Keratinocyte (primary cell): ENCODE data around the gene PEX5L. TPM values are rescaled to one million over a fixed set of nuclear protein-coding genes. Genes with fewer than 3 reads are reported as not detected.
"Not testable (repeated sequence)": the region's sequence is repeated elsewhere in the genome, so short reads cannot be mapped to it uniquely, and the experiment has no call there.

Experiments
- DNase-seq: peaks from one replicate; pipeline ENCODE4 v3.0.0-alpha.2; 2011; ENCODE audit warnings: low read depth, missing footprints, low spot score
- FAIRE-seq: peaks from 2 replicates; lab custom pipeline; 2011; peaks lifted over from hg19 to GRCh38; lab: Jason Lieb, UNC
- H2AFZ ChIP-seq: 2 replicates; pipeline ENCODE4 v1.6.0; 2012; ENCODE audit warnings: low read length, control low read depth, inconsistent platforms; ENCODE audit not compliant: control insufficient read depth
- H3K27ac ChIP-seq: 2 replicates; pipeline ENCODE4 v1.5.1; 2011; ENCODE audit warnings: low read length; ENCODE audit not compliant: control insufficient read depth, insufficient read depth
- H3K27me3 ChIP-seq: 3 replicates; pipeline ENCODE4 v1.6.0; 2011; ENCODE audit warnings: low read length; ENCODE audit not compliant: control insufficient read depth, insufficient read depth; ENCODE audit errors: extremely low read depth
- H3K36me3 ChIP-seq, 2 experiments: 2 replicates in 1 of 2; 3 replicates in 1 of 2; pipeline ENCODE4 v1.5.1; 2011; ENCODE audit warnings: low read length in 2 of 2, mild to moderate bottlenecking in 1 of 2; ENCODE audit not compliant: control insufficient read depth in 2 of 2, insufficient read depth in 2 of 2; ENCODE audit errors: extremely low read depth in 1 of 2
- H3K4me1 ChIP-seq: 3 replicates; pipeline ENCODE4 v1.5.1; 2011; ENCODE audit warnings: low read length; ENCODE audit not compliant: control insufficient read depth, insufficient read depth; ENCODE audit errors: extremely low read depth
- H3K4me2 ChIP-seq: 3 replicates; pipeline ENCODE4 v1.6.0; 2011; ENCODE audit warnings: low read depth, low read length; ENCODE audit not compliant: control insufficient read depth, insufficient read depth; ENCODE audit errors: extremely low read depth
- H3K4me3 ChIP-seq, 3 experiments: fragments of 200-600 bp in 1 of 3; sonication (generic) in 1 of 3; 2 replicates in 2 of 3; 3 replicates in 1 of 3; pipeline ENCODE4 v1.5.1; 2011 to 2016; ENCODE audit warnings: low read length in 3 of 3, mild to moderate bottlenecking in 3 of 3, control low read depth in 2 of 3, inconsistent platforms in 1 of 3, low read depth in 1 of 3, mixed read lengths in 1 of 3, mixed run types in 1 of 3, moderate library complexity in 1 of 3; ENCODE audit not compliant: control insufficient read depth in 2 of 3, insufficient read depth in 2 of 3; ENCODE audit errors: extremely low read depth in 1 of 3
- H3K79me2 ChIP-seq: 2 replicates; pipeline ENCODE4 v1.6.0; 2012; ENCODE audit warnings: low read length; ENCODE audit not compliant: control insufficient read depth, insufficient read depth
- H3K9ac ChIP-seq: 3 replicates; pipeline ENCODE4 v1.6.0; 2011; ENCODE audit warnings: low read length; ENCODE audit not compliant: control insufficient read depth, insufficient read depth; ENCODE audit errors: extremely low read depth
- H3K9me1 ChIP-seq: 3 replicates; pipeline ENCODE4 v1.6.0; 2011; ENCODE audit warnings: low read length; ENCODE audit not compliant: control insufficient read depth, insufficient read depth; ENCODE audit errors: extremely low read depth
- H3K9me3 ChIP-seq: 2 replicates; pipeline ENCODE4 v1.5.1; 2012; ENCODE audit warnings: low read depth, low read length; ENCODE audit not compliant: control insufficient read depth
- H4K20me1 ChIP-seq: 3 replicates; pipeline ENCODE4 v1.6.0; 2011; ENCODE audit warnings: low read length; ENCODE audit not compliant: control insufficient read depth, insufficient read depth; ENCODE audit errors: extremely low read depth
- CTCF ChIP-seq, 3 experiments: IDR thresholded peaks in 1 of 3; conservative IDR thresholded peaks in 1 of 3; optimal IDR thresholded peaks in 1 of 3; 2 replicates in 2 of 3; 3 replicates in 1 of 3; pipeline versions ENCODE3 to v1.5.1; 2011; ENCODE audit warnings: low read length in 3 of 3, mild to moderate bottlenecking in 3 of 3, moderate library complexity in 2 of 3, control low read depth in 1 of 3, inconsistent platforms in 1 of 3; ENCODE audit not compliant: insufficient read depth in 2 of 3; ENCODE audit errors: extremely low read depth in 1 of 3
- EZH2 ChIP-seq: IDR thresholded peaks from one replicate; pipeline ENCODE4 v1.6.1; 2012; ENCODE audit warnings: inconsistent platforms, mild to moderate bottlenecking, low read length, moderate library complexity
- dilution Hi-C: fragments of 300-500 bp; cut with MboI; formaldehyde crosslinking; loops from one replicate; pipeline ENCODE4 v1.7.0; 2020; ENCODE audit warnings: low sequenced_read_pairs; ENCODE audit not compliant: extremely low pct_ligation_motif_present
- polyA plus RNA-seq, 5 experiments: library from polyadenylated mRNA; depleted of rRNA in 3 of 5; stranded (reverse) in 3 of 5; stranded (forward) in 1 of 5; unstranded in 1 of 5; fragments of >200 nt; gene quantifications; 1 replicate in 1 of 5; 2 replicates in 3 of 5; 3 replicates in 1 of 5; pipeline versions ENCODE4 v1.2.1 to v1.2.3, GENCODE V29; 2011 to 2012; ENCODE audit warnings: missing spikeins in 2 of 5, low read depth in 1 of 5, low replicate concordance in 1 of 5

The PEX5L gene
- polyA plus RNA-seq, 1 donor (not counting 4 experiments of a cell fraction or from before 2014, with no cell fraction given): 0.92 TPM

- no peak for DNase-seq
- FAIRE-seq: no peak
- dilution Hi-C loops: no loop called here
- no peaks in the 10 kb centered on the region for H3K9me3 ChIP-seq
- TF ChIP-seq CTCF (optimal IDR thresholded peaks at IDR 0.05 in 1 of 3, IDR thresholded peaks at IDR 0.05 in 1 of 3, conservative IDR thresholded peaks at IDR 0.05 in 1 of 3; ENCODE audit: extremely low read depth in 1 of 3, insufficient read depth in 2 of 3, low read length in 3 of 3) (no peak), EZH2 (no peak)
- no peaks in the 10 kb centered on the region for H3K9me1 ChIP-seq
- no peaks in the 10 kb centered on the region for H3K27me3 ChIP-seq
- no peaks in the 10 kb centered on the region for H3K4me1 ChIP-seq
- no peak overlapping the region for H3K9ac ChIP-seq
- no peaks in the 10 kb centered on the region for H3K79me2 ChIP-seq
- H3K4me3 ChIP-seq: no peak overlapping the region
- H4K20me1 ChIP-seq: no peaks in the 10 kb centered on the region
- H3K27ac ChIP-seq: no peak overlapping the region
- no peaks in the 10 kb centered on the region for H3K36me3 ChIP-seq
- no peak overlapping the region for H3K4me2 ChIP-seq
- no peak overlapping the region for H2AFZ ChIP-seq
Observed at GRCh38 chr3:179791793-179792192, 244.9 kb downstream of the PEX5L start.

- Histone ChIP-seq H3K4me2 (no peak overlapping the region), H3K4me1 (no peaks in the 10 kb centered on the region), H3K4me3 (no peak overlapping the region), H3K79me2 (no peaks in the 10 kb centered on the region), H3K9ac (no peak overlapping the region), H4K20me1 (no peaks in the 10 kb centered on the region), H3K36me3 (no peaks in the 10 kb centered on the region), H3K27ac (no peak overlapping the region), H3K9me1 (no peaks in the 10 kb centered on the region), H3K27me3 (no peaks in the 10 kb centered on the region), H2AFZ (no peak overlapping the region), H3K9me3 (no peaks in the 10 kb centered on the region)
- no peak for TF ChIP-seq CTCF (optimal IDR thresholded peaks at IDR 0.05 in 1 of 3, IDR thresholded peaks at IDR 0.05 in 1 of 3, conservative IDR thresholded peaks at IDR 0.05 in 1 of 3; ENCODE audit: extremely low read depth in 1 of 3, insufficient read depth in 2 of 3, low read length in 3 of 3)
- no peak for TF ChIP-seq EZH2
- no peak for DNase-seq
- no peak for FAIRE-seq
- dilution Hi-C loops: no loop called here
Observed at GRCh38 chr3:179788996-179789395, 247.7 kb downstream of the PEX5L start.

GRCh38 chr3:179782841-179783240 is 253.9 kb downstream of the PEX5L start:
- FAIRE-seq, H3K9ac ChIP-seq, H3K79me2 ChIP-seq, H3K36me3 ChIP-seq, H3K4me3 ChIP-seq, H2AFZ ChIP-seq, H3K4me2 ChIP-seq, DNase-seq, H3K9me3 ChIP-seq, H3K4me1 ChIP-seq, H3K9me1 ChIP-seq, H4K20me1 ChIP-seq, H3K27ac ChIP-seq, H3K27me3 ChIP-seq, dilution Hi-C loops: not testable (repeated sequence)
